ENCODE measurements around the gene ADGRL3. TPM values are rescaled to one million over a fixed set of nuclear protein-coding genes. Genes with fewer than 3 reads are reported as not detected.
"Not testable (repeated sequence)": the region's sequence is repeated elsewhere in the genome, so short reads cannot be mapped to it uniquely, and the experiment has no call there.

ADGRL3 gene
- total RNA-seq, 1 donor from 2014 or later = 6.1 TPM

- Histone ChIP-seq H3K4me3 (no peak overlapping the region), H3K9me3 (replicated peaks) (peaks cover 3% of the 10 kb centered on the region), H3K27me3 (ENCODE audit: low read depth) (no peaks in the 10 kb centered on the region), H3K27ac (replicated peaks) (no peak overlapping the region), H3K4me1 (no peaks in the 10 kb centered on the region), H3K36me3 (no peaks in the 10 kb centered on the region)
- intact Hi-C loops (cut with micrococcal nuclease) = no loop called here
- DNase-seq = no peak
- TF ChIP-seq CTCF (IDR thresholded peaks at IDR 0.05; ENCODE audit: borderline replicate concordance) = no peak
Measured at GRCh38 chr4:61638591-61638990, 438.5 kb downstream of the ADGRL3 start.

DNA sequence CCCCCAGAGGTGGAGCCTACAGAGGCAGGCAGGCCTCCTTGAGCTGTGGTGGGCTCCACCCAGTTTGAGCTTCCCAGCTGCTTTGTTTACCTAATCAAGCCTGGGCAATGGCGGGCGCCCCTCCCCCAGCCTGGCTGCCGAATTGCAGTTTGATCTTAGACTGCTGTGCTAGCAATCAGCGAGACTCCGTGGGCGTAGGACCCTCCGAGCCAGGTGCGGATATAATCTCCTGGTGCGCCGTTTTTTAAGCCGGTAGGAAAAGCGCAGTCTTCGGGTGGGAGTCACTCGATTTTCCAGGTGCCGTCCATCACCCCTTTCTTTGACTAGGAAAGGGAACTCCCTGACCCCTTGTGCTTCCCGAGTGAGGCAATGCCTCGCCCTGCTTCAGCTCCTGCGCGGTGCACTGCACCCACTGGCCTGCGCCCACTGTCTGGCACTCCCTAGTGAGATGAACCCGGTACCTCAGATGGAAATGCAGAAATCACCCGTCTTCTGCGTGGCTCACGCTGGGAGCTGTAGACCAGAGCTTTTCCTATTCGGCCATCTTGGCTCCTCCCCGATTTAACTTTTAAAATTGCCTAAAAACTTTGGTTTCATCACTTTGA is 446.7 kb downstream of the ADGRL3 start:
- H3K27ac ChIP-seq (replicated peaks); H3K27me3 ChIP-seq (ENCODE audit: low read depth); H3K4me3 ChIP-seq; H3K36me3 ChIP-seq; intact Hi-C loops (cut with micrococcal nuclease); H3K9me3 ChIP-seq (replicated peaks); H3K4me1 ChIP-seq; DNase-seq: not testable (repeated sequence)

DNA sequence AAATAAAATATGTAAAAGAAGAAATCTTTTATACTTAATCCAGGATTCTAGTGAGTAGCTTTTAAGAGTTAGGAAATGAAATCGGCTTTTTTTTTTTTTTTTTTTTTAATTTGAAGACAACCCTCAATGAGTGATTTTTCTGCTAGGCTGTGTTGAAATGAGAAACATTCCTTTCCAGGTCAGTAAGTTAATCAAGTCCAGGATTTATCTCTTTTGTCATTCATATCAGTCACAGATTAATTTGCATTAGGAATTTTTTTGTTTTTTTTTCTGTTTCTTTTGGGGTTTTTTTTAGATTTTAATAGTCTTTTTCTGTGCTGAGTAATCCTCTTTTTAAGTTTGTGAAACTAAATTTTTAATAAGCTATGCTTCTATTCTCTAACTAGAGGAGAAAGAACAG is 448.1 kb downstream of the ADGRL3 start:
- intact Hi-C loops (cut with micrococcal nuclease) = no loop called here
- no peak overlapping the region for H3K4me3 ChIP-seq
- no peaks in the 10 kb centered on the region for H3K4me1 ChIP-seq
- H3K36me3 ChIP-seq = no peaks in the 10 kb centered on the region
- TF ChIP-seq CTCF (IDR thresholded peaks at IDR 0.05; ENCODE audit: borderline replicate concordance) = no peak
- no peak for DNase-seq
- no peaks in the 10 kb centered on the region for H3K9me3 ChIP-seq (replicated peaks)
- no peak overlapping the region for H3K27ac ChIP-seq (replicated peaks)
- no peaks in the 10 kb centered on the region for H3K27me3 ChIP-seq (ENCODE audit: low read depth)

DNA sequence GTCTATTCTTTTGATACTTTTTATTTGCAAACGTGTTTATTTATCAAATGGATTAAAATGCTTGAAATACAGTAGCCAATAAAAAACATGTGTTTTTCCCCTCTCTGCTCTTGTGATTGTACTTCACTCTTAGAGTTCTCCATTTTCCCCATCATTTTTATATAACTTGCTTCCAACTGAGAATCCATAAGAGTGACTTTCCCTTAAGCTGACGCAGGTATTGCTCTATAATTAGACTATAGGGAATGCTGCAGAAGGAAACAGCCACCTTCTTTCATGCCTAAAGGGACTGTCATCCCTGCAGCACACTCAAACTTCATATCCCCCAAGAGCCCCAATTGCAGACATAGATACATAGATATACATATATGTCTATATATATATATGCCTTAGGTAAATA is 456.9 kb downstream of the ADGRL3 start:
- Histone ChIP-seq H3K4me3 (no peak overlapping the region), H3K36me3 (no peaks in the 10 kb centered on the region), H3K4me1 (peaks cover 4% of the 10 kb centered on the region), H3K9me3 (replicated peaks) (no peaks in the 10 kb centered on the region), H3K27ac (replicated peaks) (no peak overlapping the region), H3K27me3 (ENCODE audit: low read depth) (no peaks in the 10 kb centered on the region)
- intact Hi-C loops (cut with micrococcal nuclease) = no loop called here
- no peak for TF ChIP-seq CTCF (IDR thresholded peaks at IDR 0.05; ENCODE audit: borderline replicate concordance)
- no peak for DNase-seq

DNA sequence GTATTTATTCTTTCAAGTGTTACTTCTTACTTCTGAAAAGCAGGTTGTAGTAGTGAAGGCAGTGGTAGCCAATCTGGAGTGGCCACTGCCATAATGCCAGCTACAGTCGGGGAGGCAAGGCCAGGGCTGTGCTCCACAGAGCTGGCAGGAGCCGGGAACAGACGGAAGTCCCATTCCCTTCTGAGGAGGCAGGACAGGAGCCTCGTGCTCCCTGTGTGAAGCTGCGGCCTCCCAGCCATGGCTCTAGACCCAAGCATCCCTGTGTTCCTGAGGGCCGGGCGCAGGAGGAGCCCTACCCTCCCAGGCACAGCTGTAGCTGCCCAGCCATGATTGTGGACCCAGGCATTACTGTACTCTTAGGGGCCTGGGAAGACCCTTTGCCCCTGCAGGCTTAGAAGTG is 461.8 kb downstream of the ADGRL3 start:
- Histone ChIP-seq H3K4me3 (no peak overlapping the region), H3K36me3 (peaks cover 6% of the 10 kb centered on the region), H3K27me3 (ENCODE audit: low read depth) (no peaks in the 10 kb centered on the region), H3K9me3 (replicated peaks) (peaks cover 12% of the 10 kb centered on the region), H3K4me1 (no peaks in the 10 kb centered on the region), H3K27ac (replicated peaks) (no peak overlapping the region)
- no peak for DNase-seq
- no peak for TF ChIP-seq CTCF (IDR thresholded peaks at IDR 0.05; ENCODE audit: borderline replicate concordance)
- intact Hi-C loops (cut with micrococcal nuclease) = no loop called here

DNA sequence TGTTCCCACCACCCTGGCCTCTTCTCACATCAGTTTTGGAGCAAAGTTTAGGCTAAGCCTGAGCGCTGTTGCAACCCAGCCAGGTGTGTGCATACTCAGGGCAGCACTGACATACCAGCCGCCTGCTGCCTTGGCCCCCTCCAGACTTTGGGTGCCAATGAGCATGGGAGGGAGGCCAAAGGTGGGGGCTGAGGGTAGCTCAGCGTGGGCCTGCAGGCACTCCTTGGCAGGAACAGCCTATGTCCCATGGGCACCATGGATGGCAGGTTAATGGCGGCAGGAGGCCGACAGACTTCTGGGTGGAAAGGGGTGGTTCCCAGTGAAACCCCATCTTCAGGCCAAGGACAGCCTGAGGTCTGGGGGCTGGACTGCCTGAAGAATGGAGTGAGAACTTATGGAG is 462.2 kb downstream of the ADGRL3 start:
- intact Hi-C loops (cut with micrococcal nuclease) = no loop called here

More for the DNA sequence above, 462.2 kb downstream of the ADGRL3 start:
- DNase-seq = no peak
- peaks cover 12% of the 10 kb centered on the region for H3K9me3 ChIP-seq (replicated peaks)
- H3K36me3 ChIP-seq = peaks cover 6% of the 10 kb centered on the region
- no peak for TF ChIP-seq CTCF (IDR thresholded peaks at IDR 0.05; ENCODE audit: borderline replicate concordance)
- H3K4me1 ChIP-seq = no peaks in the 10 kb centered on the region
- no peak overlapping the region for H3K27ac ChIP-seq (replicated peaks)
- no peaks in the 10 kb centered on the region for H3K27me3 ChIP-seq (ENCODE audit: low read depth)
- H3K4me3 ChIP-seq = no peak overlapping the region
